ENCODE results near the gene SPACA5.
"Not testable (repeated sequence)": the region's sequence is repeated elsewhere in the genome, so short reads cannot be mapped to it uniquely, and the experiment has no call there.

Gene SPACA5

GRCh38 chrX:48006688-48007087 lies at the start of gene SPACA5:
Gene SPACA5, plus strand, starts transcription at chrX:48006988. Its CDS starts 815 bp downstream, at chrX:48007803.
- H3K36me3 ChIP-seq (ENCODE audit: control insufficient read depth in 2 of 2, insufficient read depth in 2 of 2, low read length in 2 of 2); H3K9ac ChIP-seq (ENCODE audit: low read depth in 1 of 2, low read length in 2 of 2); H3K27me3 ChIP-seq (ENCODE audit: control insufficient read depth in 2 of 2, insufficient read depth in 2 of 2, low read length in 2 of 2); H3K9me3 ChIP-seq (ENCODE audit: control insufficient read depth in 2 of 2, low read length in 2 of 2); H3K4me3 ChIP-seq (ENCODE audit: low read length in 2 of 2); H3K4me1 ChIP-seq (ENCODE audit: control insufficient read depth in 2 of 2, insufficient read depth in 2 of 2, low read length in 2 of 2); H3K27ac ChIP-seq (ENCODE audit: low read depth in 2 of 2, low read length in 2 of 2): not testable (repeated sequence)

GRCh38 chrX:47958206-47958605 lies 48.6 kb upstream of the SPACA5 start:
- not testable (repeated sequence) for H3K4me1 ChIP-seq (ENCODE audit: control insufficient read depth in 2 of 2, insufficient read depth in 2 of 2, low read length in 2 of 2)

GRCh38 chrX:47958761-47959342 lies 47.9 kb upstream of the SPACA5 start:
- no peaks in the 10 kb centered on the region for H3K4me1 ChIP-seq (ENCODE audit: control insufficient read depth in 2 of 2, insufficient read depth in 2 of 2, low read length in 2 of 2)
- H3K27ac ChIP-seq (ENCODE audit: low read depth in 2 of 2, low read length in 2 of 2): no peak overlapping the region
- H3K27me3 ChIP-seq (ENCODE audit: control insufficient read depth in 2 of 2, insufficient read depth in 2 of 2, low read length in 2 of 2): no peaks in the 10 kb centered on the region
- no peaks in the 10 kb centered on the region for H3K9me3 ChIP-seq (ENCODE audit: control insufficient read depth in 2 of 2, low read length in 2 of 2)
- H3K36me3 ChIP-seq (ENCODE audit: control insufficient read depth in 2 of 2, insufficient read depth in 2 of 2, low read length in 2 of 2): no peaks in the 10 kb centered on the region
- H3K4me3 ChIP-seq (ENCODE audit: low read length in 2 of 2): no peak overlapping the region
- no peak overlapping the region for H3K9ac ChIP-seq (ENCODE audit: low read depth in 1 of 2, low read length in 2 of 2)

More at GRCh38 chrX:47958206-47958605, 48.6 kb upstream of the SPACA5 start:
- H3K36me3 ChIP-seq (ENCODE audit: control insufficient read depth in 2 of 2, insufficient read depth in 2 of 2, low read length in 2 of 2); H3K27ac ChIP-seq (ENCODE audit: low read depth in 2 of 2, low read length in 2 of 2); H3K4me3 ChIP-seq (ENCODE audit: low read length in 2 of 2); H3K27me3 ChIP-seq (ENCODE audit: control insufficient read depth in 2 of 2, insufficient read depth in 2 of 2, low read length in 2 of 2); H3K9me3 ChIP-seq (ENCODE audit: control insufficient read depth in 2 of 2, low read length in 2 of 2); H3K9ac ChIP-seq (ENCODE audit: low read depth in 1 of 2, low read length in 2 of 2): not testable (repeated sequence)

GRCh38 chrX:47960406-47960805 lies 46.4 kb upstream of the SPACA5 start:
- no peak overlapping the region for H3K9ac ChIP-seq (ENCODE audit: low read depth in 1 of 2, low read length in 2 of 2)
- no peak overlapping the region for H3K4me3 ChIP-seq (ENCODE audit: low read length in 2 of 2)
- H3K36me3 ChIP-seq (ENCODE audit: control insufficient read depth in 2 of 2, insufficient read depth in 2 of 2, low read length in 2 of 2): no peaks in the 10 kb centered on the region
- no peaks in the 10 kb centered on the region for H3K4me1 ChIP-seq (ENCODE audit: control insufficient read depth in 2 of 2, insufficient read depth in 2 of 2, low read length in 2 of 2)
- H3K27ac ChIP-seq (ENCODE audit: low read depth in 2 of 2, low read length in 2 of 2): no peak overlapping the region
- H3K27me3 ChIP-seq (ENCODE audit: control insufficient read depth in 2 of 2, insufficient read depth in 2 of 2, low read length in 2 of 2): no peaks in the 10 kb centered on the region
- no peaks in the 10 kb centered on the region for H3K9me3 ChIP-seq (ENCODE audit: control insufficient read depth in 2 of 2, low read length in 2 of 2)

- not testable (repeated sequence) for H3K9ac ChIP-seq (ENCODE audit: low read depth in 1 of 2, low read length in 2 of 2); H3K36me3 ChIP-seq (ENCODE audit: control insufficient read depth in 2 of 2, insufficient read depth in 2 of 2, low read length in 2 of 2); H3K9me3 ChIP-seq (ENCODE audit: control insufficient read depth in 2 of 2, low read length in 2 of 2); H3K4me3 ChIP-seq (ENCODE audit: low read length in 2 of 2); H3K27ac ChIP-seq (ENCODE audit: low read depth in 2 of 2, low read length in 2 of 2); H3K27me3 ChIP-seq (ENCODE audit: control insufficient read depth in 2 of 2, insufficient read depth in 2 of 2, low read length in 2 of 2); H3K4me1 ChIP-seq (ENCODE audit: control insufficient read depth in 2 of 2, insufficient read depth in 2 of 2, low read length in 2 of 2)
Measured at GRCh38 chrX:47961830-47962229, 45.0 kb upstream of the SPACA5 start.

- not testable (repeated sequence) for H3K27me3 ChIP-seq (ENCODE audit: control insufficient read depth in 2 of 2, insufficient read depth in 2 of 2, low read length in 2 of 2); H3K9ac ChIP-seq (ENCODE audit: low read depth in 1 of 2, low read length in 2 of 2); H3K9me3 ChIP-seq (ENCODE audit: control insufficient read depth in 2 of 2, low read length in 2 of 2); H3K27ac ChIP-seq (ENCODE audit: low read depth in 2 of 2, low read length in 2 of 2); H3K4me1 ChIP-seq (ENCODE audit: control insufficient read depth in 2 of 2, insufficient read depth in 2 of 2, low read length in 2 of 2); H3K36me3 ChIP-seq (ENCODE audit: control insufficient read depth in 2 of 2, insufficient read depth in 2 of 2, low read length in 2 of 2); H3K4me3 ChIP-seq (ENCODE audit: low read length in 2 of 2)
Measured at GRCh38 chrX:47965526-47965925, 41.3 kb upstream of the SPACA5 start.

GRCh38 chrX:47973235-47973634 lies 33.6 kb upstream of the SPACA5 start:
- Histone ChIP-seq H3K4me3 (ENCODE audit: low read length in 2 of 2) (no peak overlapping the region), H3K9me3 (ENCODE audit: control insufficient read depth in 2 of 2, low read length in 2 of 2) (peaks cover 37 to 44% of the 10 kb centered on the region in 2 donors), H3K9ac (ENCODE audit: low read depth in 1 of 2, low read length in 2 of 2) (no peak overlapping the region), H3K4me1 (ENCODE audit: control insufficient read depth in 2 of 2, insufficient read depth in 2 of 2, low read length in 2 of 2) (no peaks in the 10 kb centered on the region), H3K36me3 (ENCODE audit: control insufficient read depth in 2 of 2, insufficient read depth in 2 of 2, low read length in 2 of 2) (peaks cover 7 to 8% of the 10 kb centered on the region in 2 donors), H3K27ac (ENCODE audit: low read depth in 2 of 2, low read length in 2 of 2) (no peak overlapping the region), H3K27me3 (ENCODE audit: control insufficient read depth in 2 of 2, insufficient read depth in 2 of 2, low read length in 2 of 2) (no peaks in the 10 kb centered on the region)

GRCh38 chrX:47976254-47977151 lies 30.3 kb upstream of the SPACA5 start:
- H3K9ac ChIP-seq (ENCODE audit: low read depth in 1 of 2, low read length in 2 of 2): no peak overlapping the region
- H3K27ac ChIP-seq (ENCODE audit: low read depth in 2 of 2, low read length in 2 of 2): no peak overlapping the region
- H3K4me1 ChIP-seq (ENCODE audit: control insufficient read depth in 2 of 2, insufficient read depth in 2 of 2, low read length in 2 of 2): no peaks in the 10 kb centered on the region
- H3K9me3 ChIP-seq (ENCODE audit: control insufficient read depth in 2 of 2, low read length in 2 of 2): peaks cover 33 to 56% of the 10 kb centered on the region in 2 donors
- no peak overlapping the region for H3K4me3 ChIP-seq (ENCODE audit: low read length in 2 of 2)
- no peaks in the 10 kb centered on the region for H3K27me3 ChIP-seq (ENCODE audit: control insufficient read depth in 2 of 2, insufficient read depth in 2 of 2, low read length in 2 of 2)
- H3K36me3 ChIP-seq (ENCODE audit: control insufficient read depth in 2 of 2, insufficient read depth in 2 of 2, low read length in 2 of 2): peaks cover 18 to 23% of the 10 kb centered on the region in 2 donors

- H3K9me3 ChIP-seq (ENCODE audit: control insufficient read depth in 2 of 2, low read length in 2 of 2): peaks cover 0 to 3% of the 10 kb centered on the region in 2 donors
- H3K4me3 ChIP-seq (ENCODE audit: low read length in 2 of 2): no peak overlapping the region
- H3K27me3 ChIP-seq (ENCODE audit: control insufficient read depth in 2 of 2, insufficient read depth in 2 of 2, low read length in 2 of 2): no peaks in the 10 kb centered on the region
- no peaks in the 10 kb centered on the region for H3K4me1 ChIP-seq (ENCODE audit: control insufficient read depth in 2 of 2, insufficient read depth in 2 of 2, low read length in 2 of 2)
- no peak overlapping the region for H3K9ac ChIP-seq (ENCODE audit: low read depth in 1 of 2, low read length in 2 of 2)
- H3K36me3 ChIP-seq (ENCODE audit: control insufficient read depth in 2 of 2, insufficient read depth in 2 of 2, low read length in 2 of 2): peaks cover 5 to 9% of the 10 kb centered on the region in 2 donors
- no peak overlapping the region for H3K27ac ChIP-seq (ENCODE audit: low read depth in 2 of 2, low read length in 2 of 2)
Measured at GRCh38 chrX:47991263-47992094, 15.3 kb upstream of the SPACA5 start.

GRCh38 chrX:47992095-47992380 lies 14.8 kb upstream of the SPACA5 start:
- H3K36me3 ChIP-seq (ENCODE audit: control insufficient read depth in 2 of 2, insufficient read depth in 2 of 2, low read length in 2 of 2): peaks cover 5 to 13% of the 10 kb centered on the region in 2 donors
- no peak overlapping the region for H3K27ac ChIP-seq (ENCODE audit: low read depth in 2 of 2, low read length in 2 of 2)
- H3K27me3 ChIP-seq (ENCODE audit: control insufficient read depth in 2 of 2, insufficient read depth in 2 of 2, low read length in 2 of 2): no peaks in the 10 kb centered on the region
- no peak overlapping the region for H3K4me3 ChIP-seq (ENCODE audit: low read length in 2 of 2)
- peaks cover 0 to 3% of the 10 kb centered on the region in 2 donors for H3K9me3 ChIP-seq (ENCODE audit: control insufficient read depth in 2 of 2, low read length in 2 of 2)
- no peaks in the 10 kb centered on the region for H3K4me1 ChIP-seq (ENCODE audit: control insufficient read depth in 2 of 2, insufficient read depth in 2 of 2, low read length in 2 of 2)
- no peak overlapping the region for H3K9ac ChIP-seq (ENCODE audit: low read depth in 1 of 2, low read length in 2 of 2)
